Neural progenitor cell (in vitro differentiated cells): ENCODE measurements around the gene GFI1. TPM values are rescaled to one million over a fixed set of nuclear protein-coding genes. Genes with fewer than 3 reads are reported as not detected.

Experiments
- DNase-seq: peaks from one replicate; pipeline ENCODE4 v3.0.0-alpha.2; 2016; ENCODE audit warnings: low spot score
- H2AFZ ChIP-seq: fragments of 200-600 bp; sonication (generic); replicated peaks from 2 replicates; pipeline ENCODE4 v1.6.1; 2016; ENCODE audit warnings: antibody characterized with exemption
- H3F3A ChIP-seq: fragments of 200-600 bp; sonication (generic); 2 replicates; pipeline ENCODE4 v1.6.1; 2016; ENCODE audit warnings: antibody characterized with exemption, low read depth
- H3K27ac ChIP-seq: fragments of 200-600 bp; sonication (generic); 2 replicates; pipeline ENCODE4 v1.5.1; 2016; ENCODE audit warnings: mild to moderate bottlenecking
- H3K27me3 ChIP-seq: fragments of 200-600 bp; sonication (generic); 2 replicates; pipeline ENCODE4 v1.6.1; 2016; ENCODE audit warnings: mild to moderate bottlenecking, moderate library complexity
- H3K36me3 ChIP-seq: fragments of 200-600 bp; sonication (generic); 2 replicates; pipeline ENCODE4 v1.5.1; 2016
- H3K4me1 ChIP-seq: fragments of 200-600 bp; sonication (generic); 2 replicates; pipeline ENCODE4 v1.6.1; 2016; ENCODE audit warnings: mixed run types
- H3K4me2 ChIP-seq: fragments of 200-600 bp; sonication (generic); 2 replicates; pipeline ENCODE4 v1.6.1; 2016
- H3K4me3 ChIP-seq: fragments of 200-600 bp; sonication (generic); 2 replicates; pipeline ENCODE4 v1.5.1; 2016
- H3K79me2 ChIP-seq: fragments of 200-600 bp; sonication (generic); 2 replicates; pipeline ENCODE4 v1.6.1; 2016; ENCODE audit warnings: low read depth
- H3K9ac ChIP-seq: fragments of 200-600 bp; sonication (generic); 2 replicates; pipeline ENCODE4 v1.6.1; 2016
- H3K9me3 ChIP-seq: fragments of 200-600 bp; sonication (generic); 2 replicates; pipeline ENCODE4 v1.5.1; 2016; ENCODE audit warnings: low read depth
- H4K20me1 ChIP-seq: fragments of 200-600 bp; sonication (generic); 2 replicates; pipeline ENCODE4 v1.6.1; 2016; ENCODE audit warnings: low read depth
- H3K27ac Mint-ChIP-seq: 3 replicates; pipeline ENCODE4 v1.8.0; 2021; ENCODE audit warnings: mixed read lengths
- H3K27me3 Mint-ChIP-seq: 2 replicates; pipeline ENCODE4 v1.8.0; 2022; ENCODE audit warnings: low read depth, mild to moderate bottlenecking, inconsistent platforms, moderate library complexity, mixed read lengths; ENCODE audit not compliant: insufficient read depth
- H3K36me3 Mint-ChIP-seq: 3 replicates; pipeline ENCODE4 v1.8.0; 2021; ENCODE audit warnings: mixed read lengths
- H3K4me1 Mint-ChIP-seq: 3 replicates; pipeline ENCODE4 v1.8.0; 2021; ENCODE audit warnings: mixed read lengths
- H3K4me3 Mint-ChIP-seq: 3 replicates; pipeline ENCODE4 v1.8.0; 2021; ENCODE audit warnings: mild to moderate bottlenecking, moderate library complexity, mixed read lengths
- H3K9me3 Mint-ChIP-seq: 3 replicates; pipeline ENCODE4 v1.8.0; 2020; ENCODE audit warnings: mixed read lengths
- CTCF ChIP-seq: fragments of 200-600 bp; sonication (generic); IDR thresholded peaks from 2 replicates; pipeline ENCODE4 v1.5.1; 2017; ENCODE audit warnings: antibody characterized with exemption, mild to moderate bottlenecking
- EZH2 ChIP-seq: fragments of 200-600 bp; sonication (generic); IDR thresholded peaks from 2 replicates; pipeline ENCODE4 v1.6.1; 2017; ENCODE audit warnings: antibody characterized with exemption, mild to moderate bottlenecking, moderate library complexity
- EZH2phosphoT487 ChIP-seq: fragments of 200-600 bp; sonication (generic); IDR thresholded peaks from 2 replicates; pipeline ENCODE4 v1.6.1; 2017; ENCODE audit warnings: antibody characterized with exemption
- total RNA-seq: library from RNA; depleted of rRNA; stranded (reverse); fragments of >200 nt; gene quantifications from 2 replicates; pipeline ENCODE4 v1.2.3, GENCODE V29; 2015; ENCODE audit warnings: low replicate concordance

The GFI1 gene
- total RNA-seq, 1 donor from 2014 or later: not detected

- Mint-ChIP-seq H3K9me3 (peaks cover 4% of the 10 kb centered on the region), H3K4me1 (no peaks in the 10 kb centered on the region), H3K4me3 (no peak overlapping the region), H3K36me3 (no peaks in the 10 kb centered on the region), H3K27me3 (no peaks in the 10 kb centered on the region), H3K27ac (no peak overlapping the region)
- no peak overlapping the region for H3K27ac ChIP-seq
- H4K20me1 ChIP-seq: no peaks in the 10 kb centered on the region
- no peak overlapping the region for H3K9ac ChIP-seq
- DNase-seq: no peak
- no peak overlapping the region for H3K4me3 ChIP-seq
- no peak overlapping the region for H3K4me2 ChIP-seq
- no peaks in the 10 kb centered on the region for H3F3A ChIP-seq
- no peaks in the 10 kb centered on the region for H3K79me2 ChIP-seq
- TF ChIP-seq CTCF (no peak), EZH2 (no peak), EZH2phosphoT487 (no peak)
- H3K9me3 ChIP-seq: no peaks in the 10 kb centered on the region
- H2AFZ ChIP-seq: no peak overlapping the region
- no peaks in the 10 kb centered on the region for H3K36me3 ChIP-seq
- peaks cover 5% of the 10 kb centered on the region for H3K4me1 ChIP-seq
- H3K27me3 ChIP-seq: no peaks in the 10 kb centered on the region
Observed at GRCh38 chr1:92447976-92448375, 38.7 kb downstream of the GFI1 start.

- Mint-ChIP-seq H3K4me3 (no peak overlapping the region), H3K27ac (no peak overlapping the region), H3K9me3 (peaks cover 4% of the 10 kb centered on the region), H3K4me1 (peaks cover 6% of the 10 kb centered on the region), H3K36me3 (no peaks in the 10 kb centered on the region), H3K27me3 (peaks cover 3% of the 10 kb centered on the region)
- peak; percentile 36 for DNase-seq
- TF ChIP-seq EZH2phosphoT487 (no peak), CTCF (no peak), EZH2 (no peak)
- no peaks in the 10 kb centered on the region for H3K9me3 ChIP-seq
- no peaks in the 10 kb centered on the region for H3K27me3 ChIP-seq
- H3F3A ChIP-seq: peaks cover 1% of the 10 kb centered on the region
- no peak overlapping the region for H3K27ac ChIP-seq
- H3K79me2 ChIP-seq: no peaks in the 10 kb centered on the region
- no peak overlapping the region for H3K4me3 ChIP-seq
- no peaks in the 10 kb centered on the region for H3K36me3 ChIP-seq
- H3K4me1 ChIP-seq: peaks cover 7% of the 10 kb centered on the region
- H2AFZ ChIP-seq: peak overlapping the region; percentile 63
- no peaks in the 10 kb centered on the region for H4K20me1 ChIP-seq
- H3K9ac ChIP-seq: no peak overlapping the region
- no peak overlapping the region for H3K4me2 ChIP-seq
Observed at GRCh38 chr1:92447033-92447681, 39.6 kb downstream of the GFI1 start.

- no peak overlapping the region for H3K4me3 ChIP-seq
Observed at GRCh38 chr1:92446546-92446945, 40.2 kb downstream of the GFI1 start.

More at GRCh38 chr1:92446546-92446945, 40.2 kb downstream of the GFI1 start:
- H3K27me3 ChIP-seq: no peaks in the 10 kb centered on the region
- H2AFZ ChIP-seq: no peak overlapping the region
- no peaks in the 10 kb centered on the region for H3K9me3 ChIP-seq
- H3K27ac Mint-ChIP-seq: no peak overlapping the region
- H3F3A ChIP-seq: peaks cover 7% of the 10 kb centered on the region
- peaks cover 4% of the 10 kb centered on the region for H3K9me3 Mint-ChIP-seq
- no peaks in the 10 kb centered on the region for H4K20me1 ChIP-seq
- no peaks in the 10 kb centered on the region for H3K79me2 ChIP-seq
- no peak for DNase-seq
- H3K36me3 Mint-ChIP-seq: no peaks in the 10 kb centered on the region
- H3K4me3 Mint-ChIP-seq: no peak overlapping the region
- peaks cover 11% of the 10 kb centered on the region for H3K4me1 Mint-ChIP-seq
- peaks cover 3% of the 10 kb centered on the region for H3K27me3 Mint-ChIP-seq
- no peaks in the 10 kb centered on the region for H3K36me3 ChIP-seq
- H3K4me2 ChIP-seq: no peak overlapping the region
- no peak overlapping the region for H3K9ac ChIP-seq
- no peak overlapping the region for H3K27ac ChIP-seq
- H3K4me1 ChIP-seq: peaks cover 13% of the 10 kb centered on the region
- no peak for TF ChIP-seq EZH2phosphoT487
- TF ChIP-seq EZH2: no peak
- no peak for TF ChIP-seq CTCF
